H9 (cell line): Measurements from ENCODE around the gene HERC4. TPM values are rescaled to one million over a fixed set of nuclear protein-coding genes. Genes with fewer than 3 reads are reported as not detected.

Experiments
- DNase-seq: peaks from one replicate; pipeline ENCODE4 v3.0.0-alpha.2; 2017
- H2AFZ ChIP-seq: one replicate; pipeline ENCODE4 v1.6.1; 2013; ENCODE audit warnings: mild to moderate bottlenecking, low read length, control low read depth, moderate library complexity
- H2AK5ac ChIP-seq: 2 replicates; pipeline ENCODE4 v1.6.1; 2013; ENCODE audit warnings: low read length, control low read depth, mixed read lengths; ENCODE audit not compliant: insufficient read length
- H2BK120ac ChIP-seq: one replicate; pipeline ENCODE4 v1.6.1; 2013; ENCODE audit warnings: low read depth, mild to moderate bottlenecking, low read length, control low read depth, inconsistent platforms; ENCODE audit not compliant: poor library complexity, severe bottlenecking
- H2BK12ac ChIP-seq: 2 replicates; pipeline ENCODE4 v1.6.1; 2013; ENCODE audit warnings: low read length, control low read depth, mixed read lengths, low read depth; ENCODE audit not compliant: insufficient read length
- H2BK15ac ChIP-seq: 2 replicates; pipeline ENCODE4 v1.6.1; 2013; ENCODE audit warnings: low read depth, low read length, control low read depth
- H2BK20ac ChIP-seq: one replicate; pipeline ENCODE4 v1.6.1; 2013; ENCODE audit warnings: low read depth, mild to moderate bottlenecking, low read length, control low read depth, inconsistent platforms; ENCODE audit not compliant: poor library complexity, severe bottlenecking
- H2BK5ac ChIP-seq: 2 replicates; pipeline ENCODE4 v1.6.1; 2013; ENCODE audit warnings: low read length, control low read depth, mixed read lengths; ENCODE audit not compliant: insufficient read length
- H3K14ac ChIP-seq: 2 replicates; pipeline ENCODE4 v1.6.1; 2013; ENCODE audit warnings: low read length, control low read depth; ENCODE audit not compliant: insufficient read depth
- H3K18ac ChIP-seq: 2 replicates; pipeline ENCODE4 v1.6.1; 2013; ENCODE audit warnings: low read depth, mild to moderate bottlenecking, mixed read lengths, low read length, control low read depth; ENCODE audit not compliant: insufficient read length
- H3K23ac ChIP-seq: 2 replicates; pipeline ENCODE4 v1.6.1; 2013; ENCODE audit warnings: low read length, control low read depth, mixed read lengths, low read depth; ENCODE audit not compliant: insufficient read length
- H3K23me2 ChIP-seq: 2 replicates; pipeline ENCODE4 v1.6.1; 2013; ENCODE audit warnings: low read depth, mild to moderate bottlenecking, mixed read lengths, low read length, control low read depth; ENCODE audit not compliant: insufficient read length, poor library complexity, severe bottlenecking
- H3K27ac ChIP-seq: 2 replicates; pipeline ENCODE4 v1.5.1; 2013; ENCODE audit warnings: low read length, control low read depth, mixed read lengths, low read depth; ENCODE audit not compliant: insufficient read length
- H3K27me3 ChIP-seq: 2 replicates; pipeline ENCODE4 v1.6.1; 2013; ENCODE audit warnings: low read length, control low read depth, inconsistent platforms; ENCODE audit not compliant: insufficient read depth
- H3K4ac ChIP-seq: 2 replicates; pipeline ENCODE4 v1.6.1; 2013; ENCODE audit warnings: low read depth, mild to moderate bottlenecking, control low read depth, inconsistent platforms, low read length, moderate library complexity
- H3K4me1 ChIP-seq: 2 replicates; pipeline ENCODE4 v1.6.1; 2013; ENCODE audit warnings: low read length, control low read depth, inconsistent platforms; ENCODE audit not compliant: insufficient read depth
- H3K4me2 ChIP-seq: 2 replicates; pipeline ENCODE4 v1.6.1; 2013; ENCODE audit warnings: low read length, control low read depth, mixed read lengths; ENCODE audit not compliant: insufficient read length, insufficient read depth
- H3K56ac ChIP-seq: 2 replicates; pipeline ENCODE4 v1.6.1; 2013; ENCODE audit warnings: low read depth, mild to moderate bottlenecking, mixed read lengths, low read length, control low read depth; ENCODE audit not compliant: insufficient read length
- H3K79me1 ChIP-seq: 2 replicates; pipeline ENCODE4 v1.6.1; 2013; ENCODE audit warnings: low read depth, mild to moderate bottlenecking, moderate library complexity, low read length, control low read depth, inconsistent platforms; ENCODE audit not compliant: insufficient read depth, poor library complexity, severe bottlenecking
- H3K79me2 ChIP-seq: 2 replicates; pipeline ENCODE4 v1.6.1; 2013; ENCODE audit warnings: low read length, control low read depth, inconsistent platforms; ENCODE audit not compliant: insufficient read depth
- H3K9ac ChIP-seq: 2 replicates; pipeline ENCODE4 v1.6.1; 2013; ENCODE audit warnings: low read length, control low read depth, mixed read lengths; ENCODE audit not compliant: insufficient read length; ENCODE audit errors: extremely low read depth
- H3K9me3 ChIP-seq: one replicate; pipeline ENCODE4 v1.6.1; 2013; ENCODE audit warnings: low read depth, low read length, inconsistent platforms; ENCODE audit not compliant: control insufficient read depth
- H3T11ph ChIP-seq: one replicate; pipeline ENCODE4 v1.6.1; 2013; ENCODE audit warnings: mild to moderate bottlenecking, low read length, control low read depth, inconsistent platforms
- H4K20me1 ChIP-seq: one replicate; pipeline ENCODE4 v1.6.1; 2013; ENCODE audit not compliant: control insufficient read depth, insufficient read length, insufficient read depth
- H4K5ac ChIP-seq: 2 replicates; pipeline ENCODE4 v1.6.1; 2013; ENCODE audit warnings: low read depth, mild to moderate bottlenecking, mixed read lengths, low read length, control low read depth; ENCODE audit not compliant: insufficient read length
- H4K8ac ChIP-seq: replicated peaks from 2 replicates; pipeline ENCODE4 v1.6.1; 2013; ENCODE audit warnings: low read length, control low read depth, mixed read lengths, low read depth; ENCODE audit not compliant: insufficient read length
- H4K91ac ChIP-seq: 2 replicates; pipeline ENCODE4 v1.6.1; 2013; ENCODE audit warnings: low read depth, mild to moderate bottlenecking, moderate library complexity, mixed read lengths, low read length, control low read depth; ENCODE audit not compliant: insufficient read length
- H3K27ac Mint-ChIP-seq, 3 experiments: 2 replicates in 2 of 3; 3 replicates in 1 of 3; pipeline ENCODE4 v1.8.0; 2020 to 2021; ENCODE audit warnings: mixed read lengths in 3 of 3, mild to moderate bottlenecking in 1 of 3, moderate library complexity in 1 of 3
- H3K27me3 Mint-ChIP-seq: 2 replicates; pipeline ENCODE4 v1.8.0; 2021; ENCODE audit warnings: low read depth, mild to moderate bottlenecking, moderate library complexity, mixed read lengths
- H3K36me3 Mint-ChIP-seq, 3 experiments: 2 replicates in 2 of 3; 3 replicates in 1 of 3; pipeline ENCODE4 v1.8.0; 2020 to 2021; ENCODE audit warnings: low read depth in 3 of 3, mixed read lengths in 3 of 3; ENCODE audit not compliant: insufficient read depth in 1 of 3
- H3K4me1 Mint-ChIP-seq, 2 experiments: 2 replicates each; pipeline ENCODE4 v1.8.0; 2020; ENCODE audit warnings: mixed read lengths in 2 of 2
- H3K4me3 Mint-ChIP-seq, 2 experiments: 2 replicates in 1 of 2; 3 replicates in 1 of 2; pipeline ENCODE4 v1.8.0; 2020 to 2021; ENCODE audit warnings: mild to moderate bottlenecking in 2 of 2, mixed read lengths in 2 of 2, moderate library complexity in 1 of 2
- H3K9me3 Mint-ChIP-seq, 2 experiments: 2 replicates in 1 of 2; 3 replicates in 1 of 2; pipeline ENCODE4 v1.8.0; 2020; ENCODE audit warnings: mild to moderate bottlenecking in 2 of 2, mixed read lengths in 2 of 2, moderate library complexity in 1 of 2
- WGBS: extraction: QIAGEN DNeasy Blood & Tissue Kit; methylation state at CpG from one replicate; pipeline ENCODE4 v1.1.7; 2013; ENCODE audit warnings: missing lambda C conversion rate, low lambda C conversion rate, mixed read lengths; ENCODE audit not compliant: insufficient read length; ENCODE audit errors: extremely low coverage; 5-methylcytosine and 5-hydroxymethylcytosine counted together
- total RNA-seq: library from RNA; stranded (reverse); gene quantifications from 2 replicates; pipeline ENCODE4 v1.2.1, GENCODE V29; 2021
- TF ChIP-seq, protein P1 (sequence below): fragments of 200-600 bp; sonication (generic); conservative IDR thresholded peaks from 3 replicates; pipeline ENCODE4 v1.8.0; 2021; ENCODE audit warnings: antibody characterized with exemption, mild to moderate bottlenecking

The HERC4 gene
- total RNA-seq, 1 experiment from 2014 or later = 24.5 TPM

DNA sequence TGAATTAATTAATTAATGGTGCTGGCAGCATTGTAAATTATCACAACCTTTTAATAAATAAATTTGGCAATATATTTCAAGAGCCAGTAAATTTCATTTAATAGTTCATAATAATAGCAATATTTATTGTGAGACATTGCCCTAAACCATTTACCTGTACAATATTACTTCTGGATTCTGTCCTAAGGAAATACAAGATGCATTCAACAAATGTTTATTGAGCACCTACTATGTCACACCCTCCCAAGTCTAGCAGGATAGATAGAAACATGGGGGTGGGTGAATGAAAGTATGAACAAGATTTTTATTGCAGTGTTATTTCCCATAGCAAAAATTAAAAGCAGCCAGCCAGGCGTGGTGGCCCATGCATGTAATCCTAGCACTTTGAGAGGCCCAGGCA is 4.4 kb upstream of the HERC4 start:
- H3K9me3 ChIP-seq = no peaks in the 10 kb centered on the region
- H3K9ac ChIP-seq = no peak overlapping the region
- H3T11ph ChIP-seq = no peak overlapping the region
- peaks cover 3% of the 10 kb centered on the region for H3K23me2 ChIP-seq
- no peak overlapping the region for H4K91ac ChIP-seq
- H2AFZ ChIP-seq = no peak overlapping the region
- peaks cover 5% of the 10 kb centered on the region for H3K4me1 ChIP-seq
- H3K18ac ChIP-seq = no peak overlapping the region
- Mint-ChIP-seq H3K36me3 (no peaks in the 10 kb centered on the region), H3K27me3 (no peaks in the 10 kb centered on the region), H3K4me1 (peaks cover 17 to 20% of the 10 kb centered on the region in 2 experiments), H3K9me3 (no peaks in the 10 kb centered on the region), H3K27ac (no peak overlapping the region), H3K4me3 (no peak overlapping the region)
- no peak overlapping the region for H3K14ac ChIP-seq
- H2AK5ac ChIP-seq = no peak overlapping the region
- TF ChIP-seq, protein P1, sequence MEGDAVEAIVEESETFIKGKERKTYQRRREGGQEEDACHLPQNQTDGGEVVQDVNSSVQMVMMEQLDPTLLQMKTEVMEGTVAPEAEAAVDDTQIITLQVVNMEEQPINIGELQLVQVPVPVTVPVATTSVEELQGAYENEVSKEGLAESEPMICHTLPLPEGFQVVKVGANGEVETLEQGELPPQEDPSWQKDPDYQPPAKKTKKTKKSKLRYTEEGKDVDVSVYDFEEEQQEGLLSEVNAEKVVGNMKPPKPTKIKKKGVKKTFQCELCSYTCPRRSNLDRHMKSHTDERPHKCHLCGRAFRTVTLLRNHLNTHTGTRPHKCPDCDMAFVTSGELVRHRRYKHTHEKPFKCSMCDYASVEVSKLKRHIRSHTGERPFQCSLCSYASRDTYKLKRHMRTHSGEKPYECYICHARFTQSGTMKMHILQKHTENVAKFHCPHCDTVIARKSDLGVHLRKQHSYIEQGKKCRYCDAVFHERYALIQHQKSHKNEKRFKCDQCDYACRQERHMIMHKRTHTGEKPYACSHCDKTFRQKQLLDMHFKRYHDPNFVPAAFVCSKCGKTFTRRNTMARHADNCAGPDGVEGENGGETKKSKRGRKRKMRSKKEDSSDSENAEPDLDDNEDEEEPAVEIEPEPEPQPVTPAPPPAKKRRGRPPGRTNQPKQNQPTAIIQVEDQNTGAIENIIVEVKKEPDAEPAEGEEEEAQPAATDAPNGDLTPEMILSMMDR = no peak
- H4K20me1 ChIP-seq = no peaks in the 10 kb centered on the region
- no peak overlapping the region for H3K56ac ChIP-seq
- no peak overlapping the region for H2BK120ac ChIP-seq
- no peak for DNase-seq
- no peaks in the 10 kb centered on the region for H3K79me1 ChIP-seq
- no peak overlapping the region for H2BK5ac ChIP-seq
- H2BK15ac ChIP-seq = no peak overlapping the region
- WGBS = no CpG with 5 or more reads among the region's 1 CpG
- H3K23ac ChIP-seq = no peak overlapping the region
- no peaks in the 10 kb centered on the region for H3K27me3 ChIP-seq
- no peak overlapping the region for H4K5ac ChIP-seq
- no peak overlapping the region for H3K4me2 ChIP-seq
- H3K4ac ChIP-seq = no peak overlapping the region
- H2BK20ac ChIP-seq = no peak overlapping the region
- H3K27ac ChIP-seq = no peak overlapping the region
- H2BK12ac ChIP-seq = no peak overlapping the region
- H4K8ac ChIP-seq = no peak overlapping the region
- peaks cover under 1% of the 10 kb centered on the region; the same call in 1 of the 2 replicates for H3K79me2 ChIP-seq
